Esophagus muscularis mucosa (tissue), 4 donors: ENCODE measurements around the gene CEBPG. TPM values are rescaled to one million over a fixed set of nuclear protein-coding genes. Genes with fewer than 3 reads are reported as not detected.

Source experiments
- DNase-seq: peaks from one replicate; pipeline ENCODE4 v3.0.0-alpha.2; 2017; ENCODE audit errors: extremely low spot score
- H3K27ac ChIP-seq, 4 donors: fragments of 200-600 bp; sonication (generic); replicated peaks in 1 of 4; 1 replicate in 3 of 4; 2 replicates in 1 of 4; pipeline ENCODE4 v1.5.1; 2016 to 2019; ENCODE audit warnings: mild to moderate bottlenecking in 1 of 4
- H3K27me3 ChIP-seq, 4 donors: fragments of 200-600 bp; sonication (generic); one replicate each; pipeline versions ENCODE4 v1.5.1 to v1.6.0; 2016 to 2019
- H3K36me3 ChIP-seq, 4 donors: fragments of 200-600 bp; sonication (generic); one replicate each; pipeline ENCODE4 v1.5.1; 2016 to 2019
- H3K4me1 ChIP-seq, 4 donors: fragments of 200-600 bp; sonication (generic); one replicate each; pipeline ENCODE4 v1.5.1; 2016 to 2019
- H3K4me3 ChIP-seq, 4 donors: fragments of 200-600 bp; sonication (generic); 1 replicate in 2 of 4; 2 replicates in 2 of 4; pipeline ENCODE4 v1.5.1; 2016 to 2019; ENCODE audit warnings: mild to moderate bottlenecking in 4 of 4, moderate library complexity in 1 of 4
- H3K9me3 ChIP-seq, 4 donors: fragments of 200-600 bp; sonication (generic); 1 replicate in 3 of 4; 2 replicates in 1 of 4; pipeline ENCODE4 v1.5.1; 2016 to 2019
- CTCF ChIP-seq, 3 experiments: fragments of 200-600 bp in 2 of 3; fragments of 450-650 bp in 1 of 3; sonication (generic) in 2 of 3; IDR thresholded peaks; one replicate each; pipeline ENCODE4 v1.5.1; 2017 to 2019; ENCODE audit warnings: antibody characterized with exemption in 3 of 3, mild to moderate bottlenecking in 2 of 3, moderate library complexity in 1 of 3
- EP300 ChIP-seq: sonication (generic); formaldehyde crosslinking; IDR thresholded peaks from one replicate; pipeline ENCODE4 v1.6.1; 2017; ENCODE audit warnings: antibody characterized with exemption
- POLR2A ChIP-seq: fragments of 450-650 bp; IDR thresholded peaks from one replicate; pipeline ENCODE4 v1.6.1; 2017; ENCODE audit warnings: antibody characterized with exemption, moderate library complexity, mild to moderate bottlenecking, low read depth
- POLR2AphosphoS5 ChIP-seq, 2 donors: sonication (generic); formaldehyde crosslinking; IDR thresholded peaks; one replicate each; pipeline ENCODE4 v1.6.1; 2017; ENCODE audit warnings: antibody characterized with exemption in 2 of 2
- WGBS: methylation state at CpG from one replicate; pipeline ENCODE4 v1.1.5; 2018; 5-methylcytosine and 5-hydroxymethylcytosine counted together
- intact Hi-C: fragments of 100-400 bp; cut with DNase I; formaldehyde crosslinking; loops from one replicate; pipeline ENCODE4 v1.15.1; 2023
- total RNA-seq, 4 donors: library from RNA; depleted of rRNA; stranded (reverse); fragments of >200 nt; gene quantifications; one replicate each; pipeline versions ENCODE4 v1.1.0 to v1.2.1, GENCODE V29; 2016

Gene CEBPG
- total RNA-seq, 4 donors from 2014 or later: 23.1 to 30.3 (median 28.5) TPM

DNA sequence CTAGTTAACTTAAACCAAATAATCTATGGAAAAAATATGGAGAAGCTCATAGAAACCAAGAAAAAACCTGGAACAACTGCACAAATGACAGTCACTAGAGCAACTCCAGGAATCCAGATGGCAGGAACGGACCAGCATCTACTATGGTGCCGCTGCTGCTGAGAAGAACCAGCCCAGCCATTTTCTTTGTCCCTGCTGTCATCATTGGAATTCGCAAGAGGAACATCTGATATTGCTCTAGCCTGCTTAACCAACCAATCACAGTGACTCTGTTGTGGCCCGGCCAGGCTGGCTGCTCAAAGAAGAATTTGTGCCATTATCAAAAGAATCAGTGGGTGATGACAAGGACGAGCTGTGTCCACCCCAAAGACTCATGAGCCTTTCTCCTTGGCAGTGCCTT is 38.1 kb upstream of the CEBPG start:
- no peak for DNase-seq
- Histone ChIP-seq H3K4me3 (no peak overlapping the region), H3K9me3 (no peaks in the 10 kb centered on the region), H3K4me1 (no peaks in the 10 kb centered on the region), H3K36me3 (no peaks in the 10 kb centered on the region), H3K27ac (no peak overlapping the region), H3K27me3 (no peaks in the 10 kb centered on the region)
- 88% methylated on average over 5 of the region's 5 CpGs for WGBS
- no peak for TF ChIP-seq EP300
- no peak for TF ChIP-seq POLR2A
- intact Hi-C loops: no loop called here

DNA sequence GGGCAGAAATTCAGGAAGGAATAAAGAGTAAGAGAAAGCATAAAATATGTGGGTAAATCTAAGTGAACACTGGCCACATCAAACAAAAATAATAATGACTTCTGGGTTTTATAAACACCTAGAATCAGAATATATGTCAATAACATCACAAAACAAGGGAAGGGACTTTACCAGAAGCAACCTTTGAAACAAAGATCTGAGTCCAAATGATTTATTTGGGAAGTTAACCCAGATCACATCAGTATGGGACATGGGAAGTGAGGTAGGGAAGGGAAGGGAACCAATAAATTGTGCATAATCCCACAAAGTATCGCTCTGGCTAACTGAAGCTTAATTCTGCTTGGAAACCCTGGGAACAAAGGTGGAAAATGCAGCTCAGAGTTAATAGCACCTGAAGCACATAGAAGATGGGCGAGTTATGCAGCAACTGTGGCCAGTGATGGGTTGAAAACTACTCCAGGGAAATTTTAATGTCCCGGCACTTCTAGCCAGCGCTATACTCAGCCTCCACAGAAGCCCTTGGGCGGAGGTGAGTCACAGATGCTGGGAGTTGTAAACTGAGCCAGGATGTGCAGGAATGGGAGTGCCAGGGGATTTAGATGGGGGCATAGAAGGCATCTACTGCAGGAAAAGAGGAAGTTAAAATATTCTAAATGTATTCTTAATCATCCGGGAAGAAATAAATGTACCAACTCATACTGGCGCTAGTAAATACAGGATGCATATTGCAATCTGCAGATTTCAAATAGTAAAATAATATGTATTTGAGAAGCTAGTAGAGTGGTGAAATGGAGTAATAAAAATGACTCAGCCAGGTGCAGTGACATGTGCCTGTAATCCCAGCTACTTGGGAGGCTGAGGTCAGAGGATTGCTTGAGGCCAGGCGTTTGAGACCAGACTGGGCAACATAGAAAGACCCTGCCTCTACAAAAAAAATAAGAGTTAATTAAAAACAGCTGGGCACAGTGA is 34.2 kb upstream of the CEBPG start:
- no peak for DNase-seq

DNA sequence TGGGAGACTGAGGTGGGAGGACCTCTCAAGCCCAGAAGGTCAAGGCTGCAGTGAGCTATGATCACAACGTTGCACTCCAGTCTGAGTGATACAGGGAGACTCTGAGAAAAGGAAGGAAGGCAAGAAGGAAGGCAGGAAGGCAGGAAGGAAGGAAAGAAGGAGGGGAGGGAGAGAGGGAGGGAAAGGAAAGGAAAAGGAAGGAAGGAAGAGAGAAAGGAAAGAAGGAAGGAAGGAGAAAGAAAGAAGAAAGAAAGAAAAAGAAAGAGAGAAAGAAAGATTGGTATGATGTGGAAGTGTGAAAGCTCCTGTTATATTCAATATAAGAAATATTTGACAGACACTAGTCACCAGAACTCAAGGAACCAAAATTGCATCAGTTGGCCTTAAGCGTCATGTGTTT is 32.5 kb upstream of the CEBPG start:
- DNase-seq: no peak
- no peak overlapping the region for H3K4me3 ChIP-seq
- intact Hi-C loops: no loop called here
- no peak overlapping the region for H3K27ac ChIP-seq
- no peaks in the 10 kb centered on the region for H3K36me3 ChIP-seq
- H3K4me1 ChIP-seq: peaks cover 0 to 12% (median 7%) of the 10 kb centered on the region in 4 donors
- peaks cover 0 to 21% (median 0%) of the 10 kb centered on the region in 4 donors for H3K27me3 ChIP-seq
- H3K9me3 ChIP-seq: no peaks in the 10 kb centered on the region
- WGBS: 65% methylated on average over 2 of the region's 2 CpGs
- TF ChIP-seq EP300 (no peak), POLR2A (no peak), CTCF (IDR thresholded peaks at IDR 0.05) (no peak)

More for the DNA sequence above, 34.2 kb upstream of the CEBPG start:
- H3K27ac ChIP-seq: no peak overlapping the region
- H3K27me3 ChIP-seq: peaks cover 0 to 13% (median 0%) of the 10 kb centered on the region in 4 donors
- peaks cover 0 to 7% (median 3%) of the 10 kb centered on the region in 4 donors for H3K4me1 ChIP-seq
- H3K9me3 ChIP-seq: no peaks in the 10 kb centered on the region
- TF ChIP-seq CTCF (IDR thresholded peaks at IDR 0.05) (no peak), EP300 (no peak), POLR2AphosphoS5 (IDR thresholded peaks at IDR 0.05) (no peak), POLR2A (no peak)
- no peaks in the 10 kb centered on the region for H3K36me3 ChIP-seq
- 82% methylated on average over 8 of the region's 8 CpGs for WGBS
- intact Hi-C loops: no loop called here
- H3K4me3 ChIP-seq: no peak overlapping the region

DNA sequence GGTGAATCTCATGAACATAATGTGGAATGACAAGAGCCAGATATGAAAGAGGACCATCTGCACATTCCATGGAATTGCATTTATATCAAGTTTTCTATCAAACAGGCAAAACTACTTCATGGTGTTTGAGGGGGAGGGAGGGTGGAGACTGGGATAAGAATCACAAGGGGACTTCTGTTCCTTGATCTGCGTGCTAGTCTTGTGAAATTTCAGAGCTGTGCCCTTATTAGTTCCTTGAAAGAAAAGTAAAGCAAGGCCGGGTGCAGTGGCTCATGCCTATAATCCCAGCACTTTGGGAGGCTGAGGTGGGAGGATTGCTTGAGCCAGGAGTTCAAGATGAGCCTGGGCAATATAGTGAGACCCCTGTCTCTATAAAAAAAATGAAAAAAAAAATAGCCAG is 30.2 kb upstream of the CEBPG start:
- H3K27ac ChIP-seq: no peak overlapping the region
- H3K4me1 ChIP-seq: peaks cover 0 to 12% (median 7%) of the 10 kb centered on the region in 4 donors
- TF ChIP-seq CTCF (IDR thresholded peaks at IDR 0.05): no peak
- no peak for TF ChIP-seq POLR2AphosphoS5 (IDR thresholded peaks at IDR 0.05)
- no peak for TF ChIP-seq EP300
- TF ChIP-seq POLR2A: no peak
- H3K27me3 ChIP-seq: peaks cover 0 to 30% (median 0%) of the 10 kb centered on the region in 4 donors
- no peaks in the 10 kb centered on the region for H3K36me3 ChIP-seq
- no peak for DNase-seq
- H3K4me3 ChIP-seq: no peak overlapping the region
- intact Hi-C loops: no loop called here
- H3K9me3 ChIP-seq: no peaks in the 10 kb centered on the region
- 79% methylated on average over 2 of the region's 2 CpGs for WGBS

DNA sequence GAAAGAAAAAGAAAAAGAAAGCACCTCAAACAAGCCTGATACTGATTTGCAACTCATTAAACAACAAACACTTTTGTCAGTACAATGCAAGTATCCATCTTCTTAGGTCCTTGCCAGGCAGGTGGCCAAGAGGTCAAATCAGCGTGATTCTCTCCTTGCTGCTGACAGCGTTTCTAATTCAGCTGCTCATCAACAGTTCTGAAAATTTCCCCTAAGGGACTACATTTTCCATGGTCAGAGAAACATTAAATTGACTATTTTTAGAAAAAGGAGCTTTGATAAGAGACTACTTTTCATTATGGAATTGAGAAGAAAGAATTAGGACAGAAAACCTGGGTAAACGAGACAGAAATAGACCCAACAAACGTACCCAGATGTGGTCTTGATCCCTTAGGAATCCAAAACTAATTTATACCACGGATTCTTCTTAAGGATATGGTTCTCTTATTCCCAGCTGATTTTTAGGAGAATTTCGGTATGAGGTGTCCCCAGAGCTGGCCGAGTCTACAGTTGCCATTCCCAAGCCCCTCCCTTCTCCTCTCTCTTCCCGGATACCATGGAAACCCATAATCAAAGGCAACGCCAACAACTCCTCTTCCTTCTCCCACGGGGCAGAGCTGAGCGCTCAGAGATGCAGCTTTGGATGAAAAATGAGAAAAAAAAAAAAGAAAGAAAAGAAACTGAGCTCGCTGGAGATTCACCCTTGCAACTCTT is 29.5 kb upstream of the CEBPG start:
- peak overlapping the region in 1 of 4 donors; percentile 3 for H3K4me3 ChIP-seq
- intact Hi-C loops: no loop called here
- H3K27ac ChIP-seq: peak overlapping the region in 1 of 4 donors; percentile 27
- no peak for TF ChIP-seq POLR2A
- no peak for TF ChIP-seq CTCF (IDR thresholded peaks at IDR 0.05)
- no peak for TF ChIP-seq POLR2AphosphoS5 (IDR thresholded peaks at IDR 0.05)
- TF ChIP-seq EP300: no peak
- peaks cover 0 to 12% (median 7%) of the 10 kb centered on the region in 4 donors for H3K4me1 ChIP-seq
- no peaks in the 10 kb centered on the region for H3K36me3 ChIP-seq
- 19% methylated on average over 12 of the region's 12 CpGs for WGBS
- H3K9me3 ChIP-seq: no peaks in the 10 kb centered on the region
- peaks cover 0 to 33% (median 0%) of the 10 kb centered on the region in 4 donors for H3K27me3 ChIP-seq
- no peak for DNase-seq
